ENCODE results near the gene ITGA6.
"Not testable (repeated sequence)": the region's sequence is repeated elsewhere in the genome, so short reads cannot be mapped to it uniquely, and the experiment has no call there.

ITGA6 gene

DNA sequence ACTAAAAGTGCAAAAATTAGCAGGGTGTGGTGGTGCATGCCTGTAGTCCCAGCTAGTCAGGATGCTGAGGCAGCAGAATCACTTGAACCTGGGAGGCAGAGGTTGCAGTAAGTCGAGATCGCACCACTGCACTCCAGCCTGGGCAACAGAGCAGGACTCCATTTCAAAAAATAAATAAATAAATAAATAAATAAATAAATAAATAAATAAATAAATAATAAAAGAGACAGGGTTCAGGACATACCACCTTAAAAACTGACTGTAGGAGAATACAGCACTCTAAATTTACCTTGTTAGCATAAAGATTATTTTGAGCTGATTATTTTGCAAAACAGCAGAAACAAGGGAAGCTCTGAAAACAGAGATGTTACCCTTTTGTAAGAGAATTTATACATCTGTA is 105.1 kb downstream of the ITGA6 start:
- DNase-seq: not testable (repeated sequence)

DNA sequence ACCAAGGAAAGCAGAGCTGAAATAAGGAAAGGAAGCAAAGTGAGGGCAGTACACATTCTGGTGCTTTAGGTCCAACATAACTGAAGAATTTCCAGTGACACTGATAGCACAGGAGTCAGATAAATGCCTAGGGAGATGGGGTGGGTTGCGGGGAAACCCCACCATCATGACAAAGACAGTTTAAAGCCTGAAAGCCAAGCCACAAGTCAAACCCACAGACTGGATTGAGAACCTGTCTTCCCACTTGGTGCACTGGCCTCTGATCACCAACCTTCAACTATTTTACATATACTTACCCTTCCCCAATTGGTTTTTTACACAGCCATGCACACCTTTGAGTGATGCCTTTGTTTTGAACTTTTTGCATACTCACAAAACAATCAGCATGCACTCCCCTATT is 106.3 kb downstream of the ITGA6 start:
- DNase-seq: no peak

GRCh38 chr2:172535119-172535518 is 107.7 kb downstream of the ITGA6 start:
- no peak for DNase-seq

DNA sequence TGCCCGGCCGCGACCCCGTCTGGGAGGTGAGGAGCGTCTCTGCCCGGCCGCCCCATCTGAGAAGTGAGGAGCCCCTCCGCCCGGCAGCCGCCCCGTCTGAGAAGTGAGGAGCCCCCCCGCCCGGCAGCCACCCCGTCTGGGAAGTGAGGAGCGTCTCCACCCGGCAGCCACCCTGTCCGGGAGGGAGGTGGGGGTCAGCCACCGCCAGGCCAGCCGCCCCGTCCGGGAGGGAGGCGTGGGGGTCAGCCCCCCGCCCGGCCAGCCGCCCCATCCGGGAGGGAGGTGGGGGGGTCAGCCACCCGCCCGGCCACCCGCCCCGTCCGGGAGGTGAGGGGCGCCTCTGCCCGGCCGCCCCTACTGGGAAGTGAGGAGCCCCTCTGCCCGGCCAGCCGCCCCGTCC is 110.5 kb downstream of the ITGA6 start:
- DNase-seq: not testable (repeated sequence)

GRCh38 chr2:172539767-172540166 is 112.4 kb downstream of the ITGA6 start:
- no peak for DNase-seq

DNA sequence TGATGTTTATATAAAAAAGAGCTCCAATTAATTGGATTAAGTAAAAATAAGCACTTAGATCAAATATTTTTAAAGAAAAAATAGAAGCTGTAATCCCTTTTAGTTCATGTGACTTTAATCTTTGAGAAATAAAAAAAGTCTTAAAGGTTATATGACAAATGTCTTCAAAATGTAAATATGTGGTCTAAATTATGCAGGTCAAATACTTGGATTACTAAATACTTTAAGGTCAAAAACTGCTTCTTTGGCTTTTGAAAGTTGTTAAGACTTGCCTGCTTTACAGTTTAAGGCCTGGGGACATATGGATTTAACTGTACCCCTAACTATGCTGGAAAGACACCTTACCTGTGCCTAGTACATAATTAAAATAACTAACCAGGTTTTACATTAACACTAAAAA is 113.0 kb downstream of the ITGA6 start:
- DNase-seq: no peak

DNA sequence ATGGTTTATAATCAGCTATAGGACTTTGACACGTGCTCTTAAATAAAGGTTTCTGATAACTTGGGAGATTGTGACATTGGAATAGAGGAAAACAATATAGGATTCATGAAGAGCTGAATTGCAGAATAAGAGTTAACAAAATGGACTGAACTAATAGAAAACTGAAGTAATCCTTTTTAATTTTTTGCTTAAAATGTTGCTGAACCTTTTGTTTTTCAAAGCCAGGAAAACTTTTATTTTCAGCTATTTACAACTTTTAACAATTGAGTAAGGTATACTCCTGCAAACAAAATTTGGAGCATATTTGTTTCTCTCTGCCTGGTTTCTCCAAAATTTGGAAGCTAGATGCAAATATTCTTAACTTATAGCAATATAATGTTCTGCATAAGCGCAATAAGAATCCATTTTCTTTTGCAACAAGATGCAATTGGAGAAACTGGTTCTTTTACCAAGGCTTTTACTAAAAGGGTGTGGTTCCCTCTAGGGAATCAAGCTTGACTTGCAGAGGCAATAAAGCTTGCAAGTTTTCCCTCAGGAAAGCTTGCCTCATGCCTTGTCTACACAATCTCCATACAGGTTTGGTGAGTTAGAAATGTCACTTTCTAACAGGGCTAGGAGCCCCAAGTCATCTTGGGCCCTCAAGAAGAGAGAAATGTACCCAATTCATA is 118.2 kb downstream of the ITGA6 start:
- DNase-seq: no peak

- DNase-seq: no peak
Measured at GRCh38 chr2:172549131-172549530, 121.7 kb downstream of the ITGA6 start.

DNA sequence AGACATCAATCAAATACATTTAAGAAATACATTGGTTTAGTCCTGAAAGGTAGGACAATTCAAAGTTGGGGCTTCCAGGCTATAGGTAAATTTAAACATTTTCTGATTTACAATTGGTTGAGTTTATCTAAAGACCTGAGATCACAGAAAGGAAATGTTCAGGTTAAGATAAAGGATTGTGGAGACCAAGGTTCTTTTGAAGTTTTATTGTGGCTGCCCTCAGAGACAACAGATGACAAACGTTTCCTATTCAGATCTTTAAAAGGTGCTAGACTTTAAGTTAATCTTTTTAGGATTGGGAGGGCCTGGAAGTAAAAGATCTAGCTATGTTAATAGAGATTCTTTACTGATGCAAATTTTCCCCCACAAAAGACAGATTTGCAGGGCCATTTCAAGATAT is 122.4 kb downstream of the ITGA6 start:
- not testable (repeated sequence) for DNase-seq

GRCh38 chr2:172550419-172550818 is 123.0 kb downstream of the ITGA6 start:
- no peak for DNase-seq

DNA sequence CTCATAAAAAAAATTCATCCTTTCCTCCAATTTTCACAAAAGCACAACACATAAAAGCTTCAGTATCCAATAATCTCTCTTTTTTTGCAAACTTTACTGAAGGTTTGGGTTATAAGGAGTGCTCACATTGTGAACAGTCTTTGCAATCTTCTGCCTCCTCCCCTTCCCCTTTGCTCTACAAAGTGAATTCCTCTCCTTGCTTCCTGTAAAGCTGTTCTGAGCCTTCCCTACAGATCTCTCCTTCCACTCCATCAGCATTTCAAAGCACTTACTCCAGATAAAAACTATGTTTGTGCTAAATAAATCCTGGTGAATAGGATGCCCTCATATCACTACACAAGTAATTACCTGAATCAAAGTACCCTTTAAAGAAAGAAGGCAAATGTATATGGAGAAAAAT is 123.9 kb downstream of the ITGA6 start:
- DNase-seq: no peak

GRCh38 chr2:172552547-172553291 is 125.3 kb downstream of the ITGA6 start:
- DNase-seq: no peak

GRCh38 chr2:172554352-172555271 is 127.2 kb downstream of the ITGA6 start:
- DNase-seq: no peak

DNA sequence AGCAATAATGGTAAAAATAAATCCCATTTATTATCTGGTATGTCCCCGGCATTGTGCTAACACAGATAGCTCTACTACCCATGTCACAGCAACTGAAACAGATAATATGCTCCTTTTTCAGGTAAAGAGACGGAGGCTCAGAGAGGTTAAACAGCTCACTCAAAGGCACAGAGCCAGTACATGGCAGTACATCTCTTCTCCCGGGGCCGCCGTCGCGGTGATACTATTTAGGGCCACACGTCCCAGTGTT is 127.8 kb downstream of the ITGA6 start:
- peak; percentile 28 for DNase-seq
